Caco-2 (cell line): ENCODE measurements around the gene CORO2A. TPM values are rescaled to one million over a fixed set of nuclear protein-coding genes. Genes with fewer than 3 reads are reported as not detected.

Experiments
- BruUV-seq: library from RNA; stranded (reverse); fragments of 400-500 nt; replicated peaks from 2 replicates; lab custom pipeline; 2021; lab: Mats Ljungman, UMichigan
- CTCF ChIA-PET: fragments of 300-600 bp; sonication (Branson Sonifier 250); formaldehyde crosslinking; loops from one replicate; lab custom pipeline; 2022; ENCODE audit warnings: antibody characterized with exemption; lab: Charles Lee
- POLR2A ChIA-PET: fragments of 300-600 bp; sonication (Branson Sonifier 250); formaldehyde crosslinking; loops from one replicate; lab custom pipeline; 2022; ENCODE audit warnings: antibody characterized with exemption; lab: Charles Lee
- DNase-seq, 2 experiments: peaks; one replicate each; pipeline versions ENCODE4 v3.0.0 to v3.0.0-alpha.2; 2020 to 2022
- H3K27me3 ChIP-seq: replicated peaks from 2 replicates; pipeline ENCODE4 v1.6.0; 2011; ENCODE audit warnings: low read length; ENCODE audit not compliant: control insufficient read depth, insufficient read depth
- H3K36me3 ChIP-seq: 2 replicates; pipeline ENCODE4 v1.5.1; 2011; ENCODE audit warnings: low read length; ENCODE audit not compliant: control insufficient read depth, insufficient read depth
- H3K4me1 ChIP-seq: fragments of 250-450 bp; sonication (Bioruptor Pico); 2 replicates; pipeline ENCODE4 v1.5.1; 2020; ENCODE audit warnings: mild to moderate bottlenecking
- H3K4me3 ChIP-seq: 2 replicates; pipeline ENCODE4 v1.5.1; 2011; ENCODE audit warnings: low read depth, mild to moderate bottlenecking, control low read depth, low read length
- H3K9me3 ChIP-seq: fragments of 250-450 bp; sonication (Bioruptor Pico); 2 replicates; pipeline ENCODE4 v1.5.1; 2020; ENCODE audit warnings: mild to moderate bottlenecking, moderate library complexity
- H3K27ac Mint-ChIP-seq: one replicate; pipeline ENCODE4 v1.8.0; 2022; ENCODE audit warnings: mixed read lengths; ENCODE audit not compliant: unreplicated experiment
- H3K27me3 Mint-ChIP-seq: one replicate; pipeline ENCODE4 v1.8.0; 2022; ENCODE audit warnings: mixed read lengths; ENCODE audit not compliant: insufficient read depth, unreplicated experiment
- H3K36me3 Mint-ChIP-seq: one replicate; pipeline ENCODE4 v1.8.0; 2022; ENCODE audit warnings: mild to moderate bottlenecking, mixed read lengths; ENCODE audit not compliant: insufficient read depth, unreplicated experiment
- H3K4me1 Mint-ChIP-seq: one replicate; pipeline ENCODE4 v1.8.0; 2022; ENCODE audit warnings: low read depth, mixed read lengths; ENCODE audit not compliant: unreplicated experiment
- H3K4me3 Mint-ChIP-seq: one replicate; pipeline ENCODE4 v1.8.0; 2022; ENCODE audit warnings: mild to moderate bottlenecking, moderate library complexity, mixed read lengths; ENCODE audit not compliant: unreplicated experiment
- H3K9me3 Mint-ChIP-seq: one replicate; pipeline ENCODE4 v1.8.0; 2022; ENCODE audit warnings: mixed read lengths; ENCODE audit not compliant: unreplicated experiment
- intact Hi-C: fragments of 100-400 bp; cut with micrococcal nuclease; formaldehyde crosslinking; loops from one replicate; pipeline ENCODE4 v1.10.0; 2022; ENCODE audit not compliant: unreplicated experiment
- total RNA-seq: library from RNA; stranded (reverse); gene quantifications from 2 replicates; pipeline ENCODE4 v1.2.3, GENCODE V29; 2022
- TF ChIP-seq, protein P1 (sequence below), 2 experiments: fragments of 200-600 bp in 1 of 2; IDR thresholded peaks; 1 replicate in 1 of 2; 2 replicates in 1 of 2; pipeline versions ENCODE4 v1.5.1 to v1.8.0; 2011 to 2022; ENCODE audit warnings: antibody characterized with exemption in 1 of 2, control low read depth in 1 of 2, inconsistent platforms in 1 of 2, low read depth in 1 of 2, low read length in 1 of 2, mild to moderate bottlenecking in 1 of 2, moderate library complexity in 1 of 2; ENCODE audit not compliant: insufficient read depth in 1 of 2, severe bottlenecking in 1 of 2, unreplicated experiment in 1 of 2

CORO2A gene
- total RNA-seq, 1 experiment from 2014 or later, result 18.9 TPM

DNA sequence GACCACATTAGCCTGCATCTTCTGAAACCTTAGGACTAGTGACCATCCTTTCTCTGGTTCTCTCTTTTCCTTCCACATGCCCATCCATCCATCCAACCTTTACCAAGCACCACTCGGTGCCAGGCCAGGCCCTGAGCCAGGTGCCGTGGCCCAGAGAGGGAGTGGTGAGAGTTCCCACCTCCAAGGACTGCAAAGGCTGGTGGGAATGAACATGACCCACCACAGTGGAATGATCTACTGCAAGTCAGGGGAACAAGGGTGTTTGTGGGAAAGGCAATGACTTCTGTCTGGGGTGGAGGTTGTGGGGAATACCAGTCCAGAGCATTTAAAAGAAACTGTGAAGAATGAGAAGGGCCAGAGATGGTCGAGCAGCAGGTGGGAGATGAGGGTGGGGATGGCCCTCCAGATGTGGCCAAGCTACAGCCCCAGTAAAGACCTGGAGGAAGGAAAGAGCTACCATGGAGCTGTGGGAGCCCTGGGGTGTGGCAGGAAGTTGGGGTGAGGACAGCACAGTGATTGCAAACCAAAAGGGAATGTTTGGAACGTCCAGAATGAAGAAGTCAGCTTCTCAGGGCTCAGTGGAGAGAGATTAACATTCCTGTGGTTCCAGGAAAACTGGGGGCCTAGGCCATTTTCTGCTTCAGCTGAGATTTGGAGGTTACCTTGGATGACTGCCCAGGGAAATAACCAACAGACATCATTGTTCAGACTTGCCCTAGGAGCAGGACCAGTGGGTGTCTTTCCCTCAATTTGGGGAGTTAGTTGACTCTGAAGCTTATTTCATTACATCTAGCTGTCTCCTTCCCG, 30.7 kb upstream of the CORO2A start:
- DNase-seq, result peak in 1 of 2 experiments; percentile 61
- Mint-ChIP-seq H3K27ac (peak overlapping the region; percentile 33), H3K36me3 (no peaks in the 10 kb centered on the region), H3K27me3 (no peaks in the 10 kb centered on the region), H3K4me1 (peaks cover 22% of the 10 kb centered on the region), H3K4me3 (no peak overlapping the region), H3K9me3 (no peaks in the 10 kb centered on the region)
- CTCF ChIA-PET, result interaction anchor here (0.8 kb wide), 1 partner anchor 13 kb away, joined by 4 read pairs; no protein-coding TSS in a partner anchor
- POLR2A ChIA-PET, result no interaction called here
- Histone ChIP-seq H3K4me3 (no peak overlapping the region), H3K27me3 (no peaks in the 10 kb centered on the region), H3K9me3 (no peaks in the 10 kb centered on the region), H3K4me1 (peaks cover 50% of the 10 kb centered on the region), H3K36me3 (peaks cover 2% of the 10 kb centered on the region; the same call in 1 of the 2 replicates)
- BruUV-seq, result no TSS peak
- TF ChIP-seq, protein P1, sequence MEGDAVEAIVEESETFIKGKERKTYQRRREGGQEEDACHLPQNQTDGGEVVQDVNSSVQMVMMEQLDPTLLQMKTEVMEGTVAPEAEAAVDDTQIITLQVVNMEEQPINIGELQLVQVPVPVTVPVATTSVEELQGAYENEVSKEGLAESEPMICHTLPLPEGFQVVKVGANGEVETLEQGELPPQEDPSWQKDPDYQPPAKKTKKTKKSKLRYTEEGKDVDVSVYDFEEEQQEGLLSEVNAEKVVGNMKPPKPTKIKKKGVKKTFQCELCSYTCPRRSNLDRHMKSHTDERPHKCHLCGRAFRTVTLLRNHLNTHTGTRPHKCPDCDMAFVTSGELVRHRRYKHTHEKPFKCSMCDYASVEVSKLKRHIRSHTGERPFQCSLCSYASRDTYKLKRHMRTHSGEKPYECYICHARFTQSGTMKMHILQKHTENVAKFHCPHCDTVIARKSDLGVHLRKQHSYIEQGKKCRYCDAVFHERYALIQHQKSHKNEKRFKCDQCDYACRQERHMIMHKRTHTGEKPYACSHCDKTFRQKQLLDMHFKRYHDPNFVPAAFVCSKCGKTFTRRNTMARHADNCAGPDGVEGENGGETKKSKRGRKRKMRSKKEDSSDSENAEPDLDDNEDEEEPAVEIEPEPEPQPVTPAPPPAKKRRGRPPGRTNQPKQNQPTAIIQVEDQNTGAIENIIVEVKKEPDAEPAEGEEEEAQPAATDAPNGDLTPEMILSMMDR (IDR thresholded peaks at IDR 0.05; ENCODE audit: insufficient read depth in 1 of 2, low read depth in 1 of 2, low read length in 1 of 2, severe bottlenecking in 1 of 2, unreplicated experiment in 1 of 2), result no peak
- intact Hi-C loops, result no loop called here

DNA sequence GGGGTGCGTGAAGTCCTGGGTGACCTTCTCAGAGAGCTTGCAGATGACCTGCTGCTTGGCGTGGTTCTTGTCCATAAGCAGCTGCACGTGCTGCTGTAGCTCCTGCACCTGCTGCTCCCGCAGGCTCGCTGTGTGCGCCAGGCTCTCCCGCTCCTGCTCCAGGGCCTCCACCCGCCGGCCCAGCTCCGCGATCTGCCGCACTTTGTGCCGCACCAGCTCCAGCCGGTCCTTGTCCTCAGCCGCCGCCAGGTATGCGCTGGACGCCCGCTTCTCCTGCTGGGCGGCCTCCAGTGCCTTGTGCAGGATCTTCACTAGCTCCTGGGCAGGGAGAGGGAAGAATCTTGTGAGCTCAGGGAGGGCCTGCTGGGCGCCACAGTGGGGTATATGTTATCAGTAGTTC, 28.5 kb upstream of the CORO2A start:
- CTCF ChIA-PET, result no interaction called here

DNA sequence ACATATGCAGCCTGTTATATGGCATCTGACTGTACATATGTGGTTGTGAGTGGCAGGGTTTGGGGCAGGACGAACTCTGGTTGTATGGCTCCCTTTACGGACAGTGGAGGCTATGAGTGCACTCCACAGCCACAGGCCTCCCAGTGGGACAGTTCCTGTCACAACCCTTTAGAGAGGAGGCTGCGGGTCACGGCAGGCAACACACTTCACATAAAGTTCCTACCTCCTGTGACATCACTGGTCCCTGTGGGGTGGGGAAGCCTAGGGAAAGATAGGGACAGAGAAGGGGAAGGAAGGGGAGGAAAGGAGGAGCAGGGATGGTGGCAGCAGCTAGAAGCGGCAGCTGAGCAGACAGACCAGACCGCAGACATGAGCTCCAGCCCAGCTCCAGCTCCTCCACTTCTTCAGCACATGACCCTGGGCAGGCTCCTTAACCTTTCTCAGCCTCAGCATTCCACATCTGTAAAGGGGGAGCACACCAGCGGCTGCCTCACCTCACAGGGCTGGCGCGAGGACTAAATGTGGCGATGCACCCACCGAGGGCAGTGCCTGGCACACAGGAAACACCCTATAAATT, 27.4 kb upstream of the CORO2A start:
- Mint-ChIP-seq H3K27me3 (no peaks in the 10 kb centered on the region), H3K9me3 (no peaks in the 10 kb centered on the region), H3K4me1 (peaks cover 7% of the 10 kb centered on the region), H3K27ac (no peak overlapping the region), H3K4me3 (no peak overlapping the region), H3K36me3 (no peaks in the 10 kb centered on the region)
- intact Hi-C loops, result no loop called here
- TF ChIP-seq, protein P1 (IDR thresholded peaks at IDR 0.05; ENCODE audit: insufficient read depth in 1 of 2, low read depth in 1 of 2, low read length in 1 of 2, severe bottlenecking in 1 of 2, unreplicated experiment in 1 of 2), result no peak
- POLR2A ChIA-PET, result interaction anchor here (1.0 kb wide), 1 partner anchor 36 kb away, joined by 4 read pairs; the partner anchor contains the start of gene TBC1D2
- DNase-seq, result no peak
- BruUV-seq, result no TSS peak
- H3K27me3 ChIP-seq, result no peaks in the 10 kb centered on the region
- CTCF ChIA-PET, result no interaction called here
- no peaks in the 10 kb centered on the region for H3K9me3 ChIP-seq
- peaks cover 3% of the 10 kb centered on the region; the same call in 1 of the 2 replicates for H3K36me3 ChIP-seq
- peaks cover 18% of the 10 kb centered on the region for H3K4me1 ChIP-seq
- H3K4me3 ChIP-seq, result no peak overlapping the region

More for the DNA sequence above, 28.5 kb upstream of the CORO2A start:
- no peaks in the 10 kb centered on the region for H3K9me3 Mint-ChIP-seq
- H3K9me3 ChIP-seq, result no peaks in the 10 kb centered on the region
- no peaks in the 10 kb centered on the region for H3K27me3 Mint-ChIP-seq
- no peaks in the 10 kb centered on the region for H3K27me3 ChIP-seq
- no peaks in the 10 kb centered on the region for H3K36me3 Mint-ChIP-seq
- H3K4me1 ChIP-seq, result peaks cover 28% of the 10 kb centered on the region
- intact Hi-C loops, result no loop called here
- H3K27ac Mint-ChIP-seq, result no peak overlapping the region
- no peak overlapping the region for H3K4me3 ChIP-seq
- TF ChIP-seq, protein P1 (IDR thresholded peaks at IDR 0.05; ENCODE audit: insufficient read depth in 1 of 2, low read depth in 1 of 2, low read length in 1 of 2, severe bottlenecking in 1 of 2, unreplicated experiment in 1 of 2), result no peak
- BruUV-seq, result no TSS peak
- no peak for DNase-seq
- peaks cover 7% of the 10 kb centered on the region for H3K4me1 Mint-ChIP-seq
- no peak overlapping the region for H3K4me3 Mint-ChIP-seq
- POLR2A ChIA-PET, result no interaction called here
- H3K36me3 ChIP-seq, result peaks cover 3% of the 10 kb centered on the region; the same call in 1 of the 2 replicates
